Embryonic facial prominence (tissue), 1 donor: ENCODE results near the gene TENM3.

Experiments used
- DNase-seq: peaks from one replicate; pipeline ENCODE4 v3.0.0-alpha.2; 2016; ENCODE audit errors: extremely low spot score

TENM3 gene

DNA sequence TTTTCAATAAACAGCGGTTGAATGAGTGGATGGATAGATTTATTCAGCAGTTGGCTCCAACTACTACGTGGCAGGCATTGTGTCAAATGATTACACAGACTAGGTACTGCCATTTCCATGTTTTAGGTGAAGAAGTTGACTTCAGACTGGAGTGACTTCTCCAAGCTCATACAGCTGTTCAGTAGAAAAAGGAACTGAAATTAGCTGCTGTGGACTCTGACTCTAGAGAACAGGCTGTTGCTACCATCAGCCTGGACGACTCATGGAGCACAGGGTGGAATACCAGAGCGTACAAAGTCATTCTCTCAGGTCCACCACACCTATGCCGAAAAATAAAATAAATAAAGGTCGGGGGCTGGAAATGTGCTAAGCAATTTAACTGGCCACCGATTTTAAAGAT lies 45.3 kb downstream of the TENM3 start:
- no peak for DNase-seq

- DNase-seq, result no peak
Observed at GRCh38 chr4:182289809-182290208, 46.6 kb downstream of the TENM3 start.

DNA sequence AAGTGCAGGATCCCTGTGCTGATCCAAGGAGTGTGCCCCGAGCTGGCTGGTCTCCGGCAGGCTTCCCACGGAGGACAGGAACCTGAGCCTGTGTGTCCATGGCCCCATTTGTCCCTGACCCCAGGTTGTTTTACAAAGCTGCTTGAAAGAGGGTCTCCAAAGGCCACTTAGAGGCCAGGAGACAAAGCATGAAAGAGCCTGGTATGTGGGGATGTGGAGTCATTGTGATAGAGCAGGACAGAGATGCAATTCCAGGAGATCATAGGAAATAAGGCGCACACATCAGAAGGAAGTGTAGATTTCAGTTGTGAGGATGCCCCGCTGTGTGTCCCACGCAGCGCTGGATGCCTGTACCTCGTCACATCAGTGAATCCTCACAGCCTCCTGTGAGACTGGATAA lies 48.0 kb downstream of the TENM3 start:
- DNase-seq, result no peak

- DNase-seq, result peak; percentile 49
Observed at GRCh38 chr4:182291597-182292270, 48.5 kb downstream of the TENM3 start.

DNA sequence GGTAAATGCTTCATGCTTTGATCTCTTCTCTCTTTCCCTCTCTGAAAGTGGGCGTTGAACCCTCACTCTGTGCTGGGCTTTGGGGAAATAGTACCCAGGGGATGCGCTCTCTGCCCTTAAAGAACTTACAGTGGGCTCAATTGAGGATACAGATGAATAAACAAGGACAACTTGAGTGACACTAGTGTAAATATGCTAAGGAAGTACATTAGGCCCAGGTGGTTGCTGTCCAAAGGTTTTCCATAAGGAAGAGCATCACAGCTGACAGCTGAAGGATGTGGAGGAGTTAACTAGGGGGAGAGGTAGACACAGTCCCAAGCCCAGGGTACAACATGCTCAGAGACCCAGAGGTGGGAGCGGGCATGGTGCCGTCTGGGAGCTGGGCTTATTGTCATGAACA lies 49.4 kb downstream of the TENM3 start:
- no peak for DNase-seq

DNA sequence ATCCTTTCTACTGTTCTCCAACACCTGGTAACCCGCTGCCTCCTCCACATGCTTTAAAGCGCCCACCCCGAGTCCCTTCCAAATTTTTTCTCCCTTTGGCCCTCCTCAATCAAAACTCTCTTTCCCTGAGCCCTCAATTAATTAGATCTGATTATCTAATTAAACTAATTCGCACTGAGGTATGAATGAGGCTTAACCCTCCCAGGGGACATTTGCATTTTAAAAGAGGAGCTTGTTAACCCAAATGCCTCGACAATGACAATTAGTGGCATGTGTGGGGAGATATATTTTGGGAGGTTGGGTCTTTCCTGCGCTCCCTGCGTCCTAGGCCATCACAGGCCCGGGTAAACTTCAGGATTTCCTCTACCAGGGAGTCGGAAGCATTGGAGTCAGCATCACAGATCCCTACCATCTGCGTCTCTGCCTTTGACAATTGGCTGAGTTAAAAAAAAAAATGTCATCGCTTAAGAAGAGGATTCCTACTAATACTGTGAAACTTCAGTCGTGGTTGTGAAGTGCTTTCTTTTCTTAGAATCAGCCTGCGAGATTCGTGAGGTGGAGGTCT lies 50.6 kb downstream of the TENM3 start:
- no peak for DNase-seq

DNA sequence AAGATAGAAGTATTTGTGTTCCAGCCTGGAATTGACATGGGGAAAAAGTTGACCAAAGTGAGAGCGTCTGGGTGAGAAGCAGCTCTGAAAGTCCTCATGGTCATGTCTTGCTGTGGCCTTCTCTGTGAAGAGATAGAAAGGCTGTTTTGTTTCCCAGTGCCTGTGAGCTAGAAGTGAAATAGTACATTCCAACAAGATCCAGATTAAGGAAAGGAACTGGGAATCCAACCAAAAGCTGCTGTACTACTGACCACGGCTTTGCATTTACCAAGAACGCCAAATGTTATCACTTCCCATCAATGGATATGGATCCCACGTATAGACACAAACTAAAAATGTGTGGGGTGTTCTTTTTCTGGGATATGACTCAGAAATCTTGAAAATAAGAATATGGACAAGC lies 51.2 kb downstream of the TENM3 start:
- no peak for DNase-seq

DNA sequence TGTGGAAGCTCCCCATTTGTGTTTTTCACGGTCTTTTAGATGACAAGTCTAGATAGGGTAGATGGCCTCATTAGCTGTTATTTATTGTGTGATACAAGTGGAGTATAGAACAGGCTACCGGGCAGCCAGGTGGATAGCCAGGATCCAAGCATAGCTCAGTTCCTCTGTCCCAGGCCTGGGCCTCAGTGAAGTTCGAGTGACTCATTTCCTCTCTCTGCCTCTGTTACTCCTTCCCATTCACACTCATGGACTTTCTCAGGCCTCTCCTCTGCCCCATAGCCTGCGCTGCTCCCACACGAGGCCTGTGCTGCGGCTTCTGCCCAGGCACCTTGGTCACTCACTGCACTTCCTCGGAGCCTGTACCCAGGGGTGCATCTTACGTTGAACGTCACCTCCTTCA lies 54.5 kb downstream of the TENM3 start:
- DNase-seq, result no peak

- no peak for DNase-seq
Observed at GRCh38 chr4:182301736-182302135, 58.5 kb downstream of the TENM3 start.

GRCh38 chr4:182303847-182304246 lies 60.6 kb downstream of the TENM3 start:
- no peak for DNase-seq

DNA sequence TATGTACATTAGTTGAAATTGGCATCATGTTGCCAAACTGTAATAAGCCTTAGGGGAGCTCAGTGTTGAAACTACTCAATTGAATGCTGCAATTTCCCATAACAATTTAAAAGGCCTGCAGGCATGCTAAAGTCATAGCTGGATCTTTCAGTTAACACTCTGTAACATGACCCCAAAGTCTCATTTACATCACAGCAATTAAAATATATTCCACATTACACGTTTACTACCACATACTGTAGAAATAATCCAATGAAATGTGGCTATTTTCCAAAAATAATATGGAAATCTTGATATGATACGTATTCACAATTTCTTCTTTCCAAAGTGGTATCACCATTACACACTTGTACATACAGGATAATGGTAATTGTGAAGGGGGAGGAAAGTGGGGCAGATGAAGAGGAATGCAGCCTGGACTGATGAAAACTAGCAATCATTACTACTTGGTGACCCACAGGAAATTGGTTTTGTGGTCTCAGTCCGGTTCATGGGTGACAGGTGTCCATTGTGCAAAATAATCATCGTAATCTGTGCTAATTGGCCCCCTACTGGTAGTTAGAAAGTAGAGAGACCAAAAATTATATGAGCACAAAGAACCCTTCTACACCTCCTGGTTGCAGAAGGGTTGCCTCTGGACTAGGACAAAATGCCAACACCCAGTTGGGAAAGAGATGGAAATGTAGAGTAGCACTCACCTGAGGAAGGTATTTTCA lies 63.7 kb downstream of the TENM3 start:
- no peak for DNase-seq

DNA sequence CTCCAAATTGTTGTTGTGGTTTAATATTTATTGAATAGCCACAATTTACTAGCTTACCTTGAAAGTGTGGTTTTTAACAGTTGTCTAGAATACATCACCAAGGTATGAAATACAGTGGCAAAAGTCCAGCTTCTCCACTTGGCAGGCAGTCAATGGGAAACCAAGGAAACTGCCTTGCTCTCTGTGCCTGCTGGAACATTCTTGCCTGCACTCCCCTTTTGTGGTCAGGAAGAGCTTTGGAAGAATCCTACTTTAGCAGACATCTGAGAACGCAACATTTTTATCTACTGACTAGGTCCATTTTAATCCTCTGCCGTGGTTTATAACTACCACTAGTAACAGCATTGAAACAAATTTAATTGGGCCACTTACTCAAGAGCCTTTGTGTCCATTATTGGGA lies 64.5 kb downstream of the TENM3 start:
- DNase-seq, result no peak

GRCh38 chr4:182309877-182310276 lies 66.7 kb downstream of the TENM3 start:
- DNase-seq, result no peak

DNA sequence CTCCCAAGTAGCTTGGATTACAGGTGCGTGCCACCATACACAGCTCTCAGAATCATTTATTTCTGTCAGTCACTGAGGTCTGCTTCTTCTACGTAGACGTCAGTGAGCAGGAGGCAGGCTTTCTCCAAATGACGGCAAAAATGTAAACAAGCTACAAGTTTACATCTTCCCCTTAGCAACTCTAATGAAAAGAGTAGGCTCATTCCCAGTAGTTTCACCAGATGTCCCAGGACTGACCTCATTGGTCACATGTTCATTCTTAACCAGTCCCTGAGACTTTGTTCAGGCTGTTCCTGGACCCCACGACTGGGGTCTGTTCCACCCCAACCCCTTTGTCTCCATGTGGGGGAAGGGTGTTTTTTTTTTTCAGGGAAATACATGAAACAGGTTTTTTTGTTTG lies 67.1 kb downstream of the TENM3 start:
- no peak for DNase-seq

GRCh38 chr4:182310962-182311361 lies 67.8 kb downstream of the TENM3 start:
- no peak for DNase-seq

DNA sequence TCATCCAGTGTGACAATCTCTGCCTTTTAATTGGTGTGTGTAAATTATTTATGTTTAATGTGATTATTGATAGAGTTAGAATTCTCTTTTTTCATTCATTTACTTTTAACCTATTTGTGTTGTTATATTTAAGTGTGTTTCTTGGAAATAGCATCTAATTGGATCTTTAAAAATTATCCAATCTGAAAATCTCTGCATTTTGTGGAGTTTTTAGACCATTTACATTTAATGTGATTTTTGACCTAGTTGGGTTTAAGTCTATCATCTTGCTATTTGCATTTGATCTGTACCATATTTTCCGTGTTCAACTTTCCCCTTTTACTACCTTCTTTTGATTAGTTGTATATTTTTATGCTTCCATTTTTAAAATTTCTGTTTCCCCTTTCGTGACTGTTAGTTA lies 71.3 kb downstream of the TENM3 start:
- DNase-seq, result no peak

DNA sequence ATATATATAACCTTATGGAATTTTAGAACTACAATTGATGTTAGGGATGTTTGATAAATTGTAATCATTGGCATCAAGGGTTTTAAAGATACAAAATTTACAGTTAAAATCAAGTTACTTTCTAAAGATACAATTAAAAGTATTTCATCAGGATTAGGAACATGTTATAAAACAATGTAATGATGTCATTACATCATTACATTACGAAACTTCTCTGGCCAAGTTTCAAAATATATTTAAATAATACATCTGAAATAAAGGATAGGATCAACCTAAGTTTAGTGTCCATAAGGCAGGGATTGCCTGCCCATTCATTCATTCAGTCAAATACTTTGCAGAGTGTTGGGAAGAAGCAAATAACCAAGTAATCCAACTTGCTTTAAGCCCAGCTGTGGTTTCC lies 75.1 kb downstream of the TENM3 start:
- no peak for DNase-seq

GRCh38 chr4:182320092-182320491 lies 76.9 kb downstream of the TENM3 start:
- no peak for DNase-seq

DNA sequence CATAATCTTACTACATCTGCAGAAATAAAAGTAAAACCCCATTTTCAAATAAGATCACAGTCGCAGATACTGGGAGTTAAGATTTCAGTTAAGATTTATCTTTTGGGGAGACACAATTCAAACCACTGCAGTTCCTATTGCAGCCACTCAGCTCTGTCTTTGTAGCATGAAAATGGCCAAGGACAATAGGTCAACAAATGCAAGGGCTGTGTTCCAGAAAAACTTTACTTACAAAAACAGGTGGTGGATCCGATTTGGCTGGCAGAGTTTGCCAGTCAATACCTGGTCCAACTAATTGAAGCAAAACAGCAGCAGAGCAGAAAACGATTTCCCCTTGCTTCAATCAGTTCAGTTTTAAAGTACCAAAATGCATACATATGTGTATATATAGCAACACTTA lies 77.4 kb downstream of the TENM3 start:
- no peak for DNase-seq

DNA sequence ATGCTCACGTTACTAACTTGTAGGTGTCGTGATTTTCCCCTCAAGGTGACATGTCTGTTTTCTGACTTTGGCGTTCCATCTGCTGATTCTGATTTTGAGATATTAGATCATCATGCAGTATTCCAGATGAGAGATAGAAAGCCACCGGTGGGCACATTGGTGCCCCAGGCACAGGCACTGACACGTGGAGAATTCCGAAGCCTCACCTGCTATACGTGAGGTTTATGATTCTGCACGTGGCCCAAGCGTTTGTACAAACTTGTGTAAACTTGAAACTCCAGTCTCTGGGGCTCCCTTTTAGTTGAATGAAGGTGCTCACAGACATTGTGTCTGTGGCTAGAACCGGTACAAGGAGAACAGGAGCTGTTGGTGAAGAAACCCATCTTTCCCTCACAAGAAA lies 81.1 kb downstream of the TENM3 start:
- DNase-seq, result no peak

DNA sequence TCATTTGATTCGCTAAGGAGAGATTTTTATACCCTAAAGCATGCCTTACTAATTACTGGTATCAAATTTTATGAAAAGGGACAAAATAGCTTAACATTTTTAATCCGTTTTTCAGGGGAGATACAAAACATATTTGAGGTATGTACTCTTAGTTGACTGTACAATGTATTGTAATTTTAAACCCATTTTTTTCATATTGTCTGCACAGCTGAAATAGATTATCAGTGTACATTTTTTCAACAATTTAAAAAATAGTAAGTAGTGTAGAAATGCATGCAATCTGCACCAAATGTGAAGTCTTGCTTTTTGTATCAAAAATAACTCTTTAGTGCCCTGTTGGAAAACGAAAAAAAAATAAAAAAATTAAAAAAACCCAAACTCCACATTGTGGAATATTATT lies 82.2 kb downstream of the TENM3 start:
- DNase-seq, result no peak

- DNase-seq, result no peak
Observed at GRCh38 chr4:182325848-182326255, 82.7 kb downstream of the TENM3 start.

- no peak for DNase-seq
Observed at GRCh38 chr4:182328505-182328904, 85.3 kb downstream of the TENM3 start.
